H1 (cell line): Measurements from ENCODE around the gene PHF1. TPM values are rescaled to one million over a fixed set of nuclear protein-coding genes. Genes with fewer than 3 reads are reported as not detected.

Experiments
- CTCF ChIA-PET: fragments of 300-600 bp; sonication (Branson Sonifier 250); formaldehyde crosslinking; loops from one replicate; lab custom pipeline; 2021; ENCODE audit not compliant: partially characterized antibody; lab: Charles Lee
- POLR2A ChIA-PET: fragments of 300-600 bp; sonication (Branson Sonifier 250); formaldehyde crosslinking; loops from one replicate; lab custom pipeline; 2021; ENCODE audit warnings: inconsistent platforms; ENCODE audit not compliant: partially characterized antibody; lab: Charles Lee
- DNase-seq, 2 experiments: peaks; one replicate each; pipeline versions ENCODE4 v3.0.0 to v3.0.0-alpha.2; 2010 to 2022; ENCODE audit warnings: low spot score in 2 of 2, low read depth in 1 of 2, mixed read lengths in 1 of 2
- FAIRE-seq: peaks from 2 replicates; lab custom pipeline; 2011; peaks lifted over from hg19 to GRCh38; lab: Jason Lieb, UNC
- H2AFZ ChIP-seq: 2 replicates; pipeline ENCODE4 v1.8.1; 2012; ENCODE audit warnings: low read length, inconsistent platforms
- H2AK5ac ChIP-seq: 2 replicates; pipeline ENCODE4 v1.6.1; 2013; ENCODE audit warnings: low read depth, low read length
- H2BK120ac ChIP-seq: replicated peaks from 2 replicates; pipeline ENCODE3; 2013; ENCODE audit warnings: low read depth, low read length, inconsistent platforms
- H2BK12ac ChIP-seq: 2 replicates; pipeline ENCODE4 v1.6.1; 2013; ENCODE audit warnings: low read depth, low read length
- H2BK15ac ChIP-seq: 2 replicates; pipeline ENCODE4 v1.6.1; 2013; ENCODE audit warnings: low read length
- H2BK20ac ChIP-seq: 2 replicates; pipeline ENCODE4 v1.6.1; 2013; ENCODE audit warnings: low read length
- H2BK5ac ChIP-seq: 2 replicates; pipeline ENCODE4 v1.6.1; 2013; ENCODE audit warnings: low read depth, low read length
- H3K14ac ChIP-seq: 2 replicates; pipeline ENCODE4 v1.6.1; 2013; ENCODE audit warnings: inconsistent platforms; ENCODE audit not compliant: insufficient read length
- H3K18ac ChIP-seq: 2 replicates; pipeline ENCODE4 v1.6.1; 2013; ENCODE audit warnings: low read length; ENCODE audit errors: extremely low read depth
- H3K23ac ChIP-seq: 2 replicates; pipeline ENCODE4 v1.6.1; 2013; ENCODE audit warnings: inconsistent platforms; ENCODE audit not compliant: insufficient read length
- H3K23me2 ChIP-seq: 2 replicates; pipeline ENCODE4 v1.6.1; 2013; ENCODE audit warnings: low read depth, low read length
- H3K27ac ChIP-seq: 2 replicates; pipeline ENCODE4 v1.6.1; 2011; ENCODE audit warnings: low read depth, low read length, inconsistent platforms
- H3K27me3 ChIP-seq, 4 experiments: replicated peaks in 1 of 4; 1 replicate in 1 of 4; 2 replicates in 3 of 4; pipeline versions ENCODE4 v1.6.1 to v1.8.1; 2011 to 2013; ENCODE audit warnings: low read length in 3 of 4, mild to moderate bottlenecking in 3 of 4, inconsistent platforms in 2 of 4, mixed read lengths in 2 of 4, moderate library complexity in 1 of 4; ENCODE audit not compliant: control insufficient read depth in 3 of 4, insufficient read depth in 3 of 4; ENCODE audit errors: extremely low read depth in 1 of 4
- H3K36me3 ChIP-seq, 4 experiments: 2 replicates each; pipeline versions ENCODE4 v1.6.1 to v1.8.1; 2011 to 2013; ENCODE audit warnings: mild to moderate bottlenecking in 4 of 4, low read length in 3 of 4, moderate library complexity in 2 of 4, control low read depth in 1 of 4, inconsistent platforms in 1 of 4; ENCODE audit not compliant: insufficient read depth in 4 of 4, control insufficient read depth in 2 of 4
- H3K4ac ChIP-seq: replicated peaks from 2 replicates; pipeline ENCODE3; 2013; ENCODE audit warnings: low read length, low read depth, mixed read lengths, inconsistent platforms; ENCODE audit not compliant: insufficient read length
- H3K4me1 ChIP-seq, 4 experiments: replicated peaks in 1 of 4; 1 replicate in 1 of 4; 2 replicates in 3 of 4; pipeline versions ENCODE4 v1.6.1 to v1.8.1; 2011 to 2013; ENCODE audit warnings: low read length in 3 of 4, inconsistent platforms in 2 of 4, mixed read lengths in 1 of 4; ENCODE audit not compliant: insufficient read depth in 4 of 4, control insufficient read depth in 3 of 4
- H3K4me2 ChIP-seq, 2 experiments: 2 replicates each; pipeline versions ENCODE4 v1.6.1 to v1.8.1; 2011 to 2013; ENCODE audit warnings: low read depth in 2 of 2, low read length in 2 of 2, control low read depth in 1 of 2, inconsistent platforms in 1 of 2, mild to moderate bottlenecking in 1 of 2; ENCODE audit not compliant: insufficient read depth in 1 of 2
- H3K4me3 ChIP-seq, 4 experiments: fragments of 200-600, 300-600 bp in 1 of 4; sonication (generic), shearing (Covaris generic), sonication (Bioruptor Twin) in 1 of 4; 2 replicates each; pipeline versions ENCODE4 v1.5.1 to v1.8.1; 2011 to 2016; ENCODE audit warnings: low read length in 4 of 4, low read depth in 3 of 4, control low read depth in 2 of 4, inconsistent platforms in 2 of 4, mild to moderate bottlenecking in 2 of 4, mixed read lengths in 1 of 4, moderate library complexity in 1 of 4; ENCODE audit not compliant: insufficient read depth in 2 of 4; ENCODE audit errors: extremely low read depth in 1 of 4
- H3K56ac ChIP-seq: replicated peaks from 2 replicates; pipeline ENCODE3; 2013; ENCODE audit warnings: low read depth, mild to moderate bottlenecking, mixed read lengths, low read length, inconsistent platforms; ENCODE audit not compliant: insufficient read length
- H3K79me1 ChIP-seq: 2 replicates; pipeline ENCODE4 v1.6.1; 2013; ENCODE audit warnings: low read depth, low read length, control low read depth
- H3K79me2 ChIP-seq, 2 experiments: 2 replicates each; pipeline versions ENCODE4 v1.6.1 to v1.8.1; 2012 to 2013; ENCODE audit warnings: low read length in 2 of 2, mild to moderate bottlenecking in 2 of 2, inconsistent platforms in 1 of 2; ENCODE audit not compliant: insufficient read depth in 2 of 2, control insufficient read depth in 1 of 2
- H3K9ac ChIP-seq, 4 experiments: replicated peaks in 1 of 4; 1 replicate in 1 of 4; 2 replicates in 3 of 4; pipeline versions ENCODE4 v1.6.1 to v1.8.1; 2011 to 2013; ENCODE audit warnings: low read depth in 3 of 4, low read length in 3 of 4, control low read depth in 2 of 4, mild to moderate bottlenecking in 2 of 4, moderate library complexity in 2 of 4, inconsistent platforms in 1 of 4; ENCODE audit errors: extremely low read depth in 1 of 4
- H3K9me3 ChIP-seq, 2 experiments: 2 replicates each; pipeline versions ENCODE4 v1.6.1 to v1.8.1; 2012 to 2013; ENCODE audit warnings: mild to moderate bottlenecking in 2 of 2, moderate library complexity in 2 of 2, control low read depth in 1 of 2, inconsistent platforms in 1 of 2, low read depth in 1 of 2, low read length in 1 of 2, mixed read lengths in 1 of 2; ENCODE audit not compliant: insufficient read depth in 2 of 2
- H4K20me1 ChIP-seq, 2 experiments: replicated peaks in 1 of 2; 2 replicates each; pipeline versions ENCODE3 to v1.8.1; 2011 to 2013; ENCODE audit warnings: inconsistent platforms in 2 of 2, low read length in 2 of 2, mild to moderate bottlenecking in 1 of 2; ENCODE audit not compliant: insufficient read depth in 2 of 2, control insufficient read depth in 1 of 2
- H4K5ac ChIP-seq: 2 replicates; pipeline ENCODE4 v1.6.1; 2013; ENCODE audit warnings: low read length, low read depth, mixed read lengths, inconsistent platforms; ENCODE audit not compliant: insufficient read length
- H4K8ac ChIP-seq: 2 replicates; pipeline ENCODE4 v1.8.0; 2013; ENCODE audit warnings: mild to moderate bottlenecking, moderate library complexity, low read length, inconsistent platforms; ENCODE audit not compliant: insufficient read depth; ENCODE audit errors: extremely low read depth
- H4K91ac ChIP-seq: replicated peaks from 2 replicates; pipeline ENCODE3; 2013; ENCODE audit warnings: low read length, mixed read lengths, inconsistent platforms; ENCODE audit not compliant: insufficient read length
- ASH2L ChIP-seq: fragments of 200-600, 300-600 bp; sonication (generic); IDR thresholded peaks from one replicate; pipeline ENCODE4 v1.7.1; 2017; ENCODE audit warnings: low read length
- CBX8 ChIP-seq: fragments of 300-800, 300-1000 bp; sonication (generic); IDR thresholded peaks from 2 replicates; pipeline ENCODE4 v1.7.1; 2016; ENCODE audit warnings: low read depth, low read length, borderline replicate concordance
- CHD1 ChIP-seq: IDR thresholded peaks from 2 replicates; pipeline ENCODE4 v1.6.1; 2012; ENCODE audit warnings: low read depth, low read length, improper control_type of control experiment
- EGR1 ChIP-seq: IDR thresholded peaks from 2 replicates; pipeline ENCODE4 v1.6.1; 2011; ENCODE audit warnings: low read depth, low read length, borderline replicate concordance
- FOSL1 ChIP-seq: IDR thresholded peaks from 2 replicates; pipeline ENCODE4 v1.6.1; 2011; ENCODE audit warnings: mild to moderate bottlenecking, low read depth, low read length, moderate library complexity; ENCODE audit not compliant: insufficient read depth
- MAFK ChIP-seq: IDR thresholded peaks from 2 replicates; pipeline ENCODE4 v1.6.1; 2012; ENCODE audit warnings: low read depth, mild to moderate bottlenecking, improper control_type of control experiment, low read length
- SP1 ChIP-seq: IDR thresholded peaks from 2 replicates; pipeline ENCODE4 v1.6.1; 2011; ENCODE audit warnings: low read depth, low read length
- SP4 ChIP-seq: IDR thresholded peaks from 2 replicates; pipeline ENCODE4 v1.6.1; 2012; ENCODE audit warnings: low read length, inconsistent platforms
- TAF1 ChIP-seq: IDR thresholded peaks from 2 replicates; pipeline ENCODE4 v1.6.1; 2011; ENCODE audit warnings: mild to moderate bottlenecking, low read depth, low read length
- WGBS, 2 experiments: shearing (Covaris generic) in 1 of 2; methylation state at CpG; one replicate each; pipeline versions ENCODE4 v1.1.6 to v1.1.7; 2013 to 2015; ENCODE audit warnings: low lambda C conversion rate in 2 of 2, mixed read lengths in 2 of 2, inconsistent platforms in 1 of 2, low coverage in 1 of 2, missing lambda C conversion rate in 1 of 2; ENCODE audit not compliant: insufficient replicate concordance in 2 of 2, insufficient coverage in 1 of 2, insufficient read length in 1 of 2; ENCODE audit errors: extremely low coverage in 1 of 2, missing lambda C conversion rate in 1 of 2; 5-methylcytosine and 5-hydroxymethylcytosine counted together
- polyA plus RNA-seq, 7 experiments: library from polyadenylated mRNA; depleted of rRNA in 3 of 7; stranded (reverse) in 5 of 7; unstranded in 2 of 7; fragments of >200 nt in 5 of 7; fragments of 200-250 nt in 2 of 7; gene quantifications; 1 replicate in 5 of 7; 2 replicates in 1 of 7; 4 replicates in 1 of 7; pipeline versions ENCODE4 v1.2.1 to v1.2.3, GENCODE V29; 2011 to 2013; ENCODE audit warnings: missing spikeins in 2 of 7, mixed read lengths in 2 of 7
- total RNA-seq: library from RNA; stranded (reverse); fragmentation: NEBNext Ultra II Directional; extraction: Animal tissue kit (Norgen Biotek cat#: 25700); gene quantifications from 2 replicates; pipeline ENCODE4 v1.2.1, GENCODE V29; 2021
- TF ChIP-seq, protein P1 (sequence below): IDR thresholded peaks from 2 replicates; pipeline ENCODE4 v1.6.1; 2011; ENCODE audit warnings: low read depth, mild to moderate bottlenecking, low read length; ENCODE audit not compliant: insufficient read depth
- TF ChIP-seq, protein P2 (sequence below): IDR thresholded peaks from 2 replicates; pipeline ENCODE4 v1.6.1; 2012; ENCODE audit warnings: inconsistent platforms
- TF ChIP-seq, protein P3 (sequence below): IDR thresholded peaks from 2 replicates; pipeline ENCODE4 v1.6.1; 2011; ENCODE audit warnings: low read length, improper control_type of control experiment

The PHF1 gene
- total and polyA plus RNA-seq, 2 of the 8 experiments (the other 6 are each of a cell fraction or from before 2014, with no cell fraction given): 47.3 to 78.6 TPM

DNA sequence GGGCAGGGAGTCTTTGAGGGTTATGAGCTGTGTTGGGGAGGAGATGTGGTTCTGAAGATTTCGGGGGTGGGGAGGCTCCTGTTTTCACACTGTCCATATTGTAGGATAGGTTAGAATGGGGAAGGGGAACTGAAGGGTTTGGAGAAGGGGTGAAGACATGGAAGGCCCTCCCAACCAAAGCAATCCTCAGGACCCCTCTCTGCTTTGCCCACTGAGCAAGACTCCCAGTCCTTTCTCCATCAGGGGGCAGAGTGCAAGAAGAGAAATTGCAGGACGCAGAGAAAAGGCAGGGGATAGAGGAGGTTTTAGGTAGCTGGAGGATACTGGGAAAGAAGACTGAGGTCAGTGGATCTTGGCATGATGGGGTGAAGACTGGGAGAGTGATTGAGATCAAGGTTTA is 13.0 kb downstream of the PHF1 start:
- no peak overlapping the region for H3K23ac ChIP-seq
- no peak overlapping the region for H2BK12ac ChIP-seq
- H3K23me2 ChIP-seq: peaks cover 24% of the 10 kb centered on the region
- peaks cover 10% of the 10 kb centered on the region for H3K79me1 ChIP-seq
- peaks cover 0 to 6% of the 10 kb centered on the region in 2 experiments for H4K20me1 ChIP-seq
- H2AK5ac ChIP-seq: no peak overlapping the region
- H3K4me3 ChIP-seq: no peak overlapping the region
- no peak overlapping the region for H4K5ac ChIP-seq
- H3K56ac ChIP-seq: no peak overlapping the region
- WGBS, 2 experiments: 78% methylated on average over 2 of the region's 2 CpGs; no CpG with 5 or more reads in 1 of the 2 experiments
- no peak overlapping the region for H4K91ac ChIP-seq
- peaks cover 13 to 57% of the 10 kb centered on the region in 2 experiments for H3K79me2 ChIP-seq
- H3K4me1 ChIP-seq: peaks cover 8 to 37% (median 13%) of the 10 kb centered on the region in 4 experiments
- no peak overlapping the region for H3K18ac ChIP-seq
- no peak overlapping the region; a peak in 1 of 4 replicates for H3K4me2 ChIP-seq
- H3K27me3 ChIP-seq: no peaks in the 10 kb centered on the region
- no peak overlapping the region for H2AFZ ChIP-seq
- no peak overlapping the region for H2BK20ac ChIP-seq
- H2BK120ac ChIP-seq: no peak overlapping the region
- ChIA-PET CTCF (interaction anchor here (2.1 to 4.4 kb wide), 3 partner anchors 8 to 67 kb away, joined by 5 to 37 read pairs (median 8); partner anchors contain the start of gene CUTA), POLR2A (interaction anchor here (1.4 to 3.6 kb wide), 2 partner anchors 16 to 31 kb away, joined by 4 to 21 read pairs; partner anchors contain the start of gene ZBTB9)
- no peak overlapping the region for H3K4ac ChIP-seq
- no peak overlapping the region for H4K8ac ChIP-seq
- H2BK5ac ChIP-seq: no peak overlapping the region
- no peak overlapping the region for H2BK15ac ChIP-seq
- no peak overlapping the region for H3K9ac ChIP-seq
- H3K14ac ChIP-seq: no peak overlapping the region
- no peak for FAIRE-seq
- no peak overlapping the region for H3K27ac ChIP-seq
- DNase-seq: no peak
- H3K36me3 ChIP-seq: peaks cover 0 to 11% (median 8%) of the 10 kb centered on the region in 4 experiments; a peak in 5 of 8 replicates
- no peaks in the 10 kb centered on the region for H3K9me3 ChIP-seq
- TF ChIP-seq, protein P1, sequence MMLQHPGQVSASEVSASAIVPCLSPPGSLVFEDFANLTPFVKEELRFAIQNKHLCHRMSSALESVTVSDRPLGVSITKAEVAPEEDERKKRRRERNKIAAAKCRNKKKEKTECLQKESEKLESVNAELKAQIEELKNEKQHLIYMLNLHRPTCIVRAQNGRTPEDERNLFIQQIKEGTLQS: no peak
- TF ChIP-seq MAFK: no peak
- TF ChIP-seq, protein P2, sequence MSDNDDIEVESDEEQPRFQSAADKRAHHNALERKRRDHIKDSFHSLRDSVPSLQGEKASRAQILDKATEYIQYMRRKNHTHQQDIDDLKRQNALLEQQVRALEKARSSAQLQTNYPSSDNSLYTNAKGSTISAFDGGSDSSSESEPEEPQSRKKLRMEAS: no peak
- no peak for TF ChIP-seq SP1
- no peak for TF ChIP-seq EGR1
- TF ChIP-seq TAF1: no peak
- no peak for TF ChIP-seq CBX8
- no peak for TF ChIP-seq FOSL1
- TF ChIP-seq, protein P3, sequence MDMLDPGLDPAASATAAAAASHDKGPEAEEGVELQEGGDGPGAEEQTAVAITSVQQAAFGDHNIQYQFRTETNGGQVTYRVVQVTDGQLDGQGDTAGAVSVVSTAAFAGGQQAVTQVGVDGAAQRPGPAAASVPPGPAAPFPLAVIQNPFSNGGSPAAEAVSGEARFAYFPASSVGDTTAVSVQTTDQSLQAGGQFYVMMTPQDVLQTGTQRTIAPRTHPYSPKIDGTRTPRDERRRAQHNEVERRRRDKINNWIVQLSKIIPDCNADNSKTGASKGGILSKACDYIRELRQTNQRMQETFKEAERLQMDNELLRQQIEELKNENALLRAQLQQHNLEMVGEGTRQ: no peak
- no peak for TF ChIP-seq SP4
- no peak for TF ChIP-seq CHD1
- TF ChIP-seq ASH2L: no peak
